ENCODE data around the gene SLC6A3.

- TF ChIP-seq POLR2AphosphoS5 (IDR thresholded peaks at IDR 0.05; ENCODE audit: low read depth, low read length), result no peak
- TF ChIP-seq REST (IDR thresholded peaks at IDR 0.05; ENCODE audit: insufficient read depth in 1 of 2, low read depth in 2 of 2, low read length in 2 of 2), result no peak
- no peak for TF ChIP-seq TAF1 (IDR thresholded peaks at IDR 0.05; ENCODE audit: borderline replicate concordance, insufficient read depth, low read length)
- no peak for TF ChIP-seq FOXP2 (optimal IDR thresholded peaks at IDR 0.05; ENCODE audit: borderline replicate concordance, extremely low read depth, extremely low read length, insufficient read depth)
- TF ChIP-seq SIN3A (IDR thresholded peaks at IDR 0.05; ENCODE audit: borderline replicate concordance, insufficient read depth, low read length), result no peak
Measured at GRCh38 chr5:1466631-1467265, 21.5 kb upstream of the SLC6A3 start.
